Heart right ventricle (tissue), 16 donors: Measurements from ENCODE around the gene ANKLE1. TPM values are rescaled to one million over a fixed set of nuclear protein-coding genes. Genes with fewer than 3 reads are reported as not detected.

Experiments
- ATAC-seq, 8 donors: fragments of 200-7000 bp; cut with Tn5 transposase; one replicate each; pipeline ENCODE4 v1.9.1; 2020; ENCODE audit warnings: mild to moderate bottlenecking in 8 of 8, moderate library complexity in 8 of 8, moderate number of reproducible peaks in 1 of 8
- DNase-seq, 2 donors: peaks; one replicate each; pipeline ENCODE4 v3.0.0-alpha.2; 2020
- H3K27ac ChIP-seq, 10 donors: fragments of 200-600 bp; sonication (generic) in 2 of 10; one replicate each; pipeline versions ENCODE4 v1.5.0 to v1.8.0; 2020 to 2022; ENCODE audit warnings: mild to moderate bottlenecking in 3 of 10
- H3K27me3 ChIP-seq, 7 donors: fragments of 200-600 bp; one replicate each; pipeline ENCODE4 v1.8.0; 2021 to 2022; ENCODE audit warnings: mild to moderate bottlenecking in 2 of 7
- H3K36me3 ChIP-seq, 9 donors: fragments of 200-600 bp; sonication (generic) in 1 of 9; one replicate each; pipeline versions ENCODE4 v1.5.0 to v1.8.0; 2020 to 2022; ENCODE audit warnings: mild to moderate bottlenecking in 2 of 9
- H3K4me1 ChIP-seq, 9 donors: fragments of 200-600 bp; sonication (generic) in 1 of 9; one replicate each; pipeline versions ENCODE4 v1.5.0 to v1.8.0; 2020 to 2022; ENCODE audit warnings: mild to moderate bottlenecking in 4 of 9
- H3K4me3 ChIP-seq, 10 donors: fragments of 200-600 bp; sonication (generic) in 2 of 10; one replicate each; pipeline versions ENCODE4 v1.5.0 to v1.8.0; 2020 to 2022; ENCODE audit warnings: mild to moderate bottlenecking in 7 of 10, moderate library complexity in 2 of 10
- H3K9me3 ChIP-seq, 11 donors: fragments of 200-600 bp in 10 of 11; sonication (generic) in 2 of 11; one replicate each; pipeline versions ENCODE4 v1.5.0 to v1.8.0; 2013 to 2022; ENCODE audit warnings: mild to moderate bottlenecking in 2 of 11, control low read depth in 1 of 11, moderate library complexity in 1 of 11
- WGBS, 2 donors: extraction: QIAGEN DNeasy Blood & Tissue Kit; methylation state at CpG; one replicate each; pipeline ENCODE4 v1.1.7; 2013; ENCODE audit warnings: inconsistent platforms in 1 of 2; 5-methylcytosine and 5-hydroxymethylcytosine counted together
- intact Hi-C, 10 donors: fragments of 100-400 bp; cut with DNase I; formaldehyde crosslinking; loops; one replicate each; pipeline versions ENCODE4 v1.11.1 to v1.14.2; 2022
- polyA plus RNA-seq, 2 donors: library from polyadenylated mRNA; stranded (reverse); fragments of 200-250 nt; gene quantifications; one replicate each; pipeline ENCODE4 v1.2.3, GENCODE V29; 2013
- total RNA-seq, 10 donors: library from RNA; stranded (reverse); fragmentation: NEBNext Ultra II Directional in 3 of 10; extraction: Animal tissue kit (Norgen Biotek cat#: 25700) in 3 of 10; gene quantifications; one replicate each; pipeline versions ENCODE4 v1.2.1 to v1.2.4, GENCODE V29; 2021 to 2023
- TF ChIP-seq, protein P1 (sequence below), 9 donors: fragments of 200-600 bp; sonication (generic) in 2 of 9; IDR thresholded peaks; one replicate each; pipeline versions ENCODE4 v1.5.0 to v1.8.0; 2021 to 2022; ENCODE audit warnings: antibody characterized with exemption in 9 of 9, mild to moderate bottlenecking in 5 of 9, moderate library complexity in 1 of 9
- donor health status: Arrhythmogenic right ventricular cardiomyopathy.
- donor health status: ischemic (EF 13 %, LVEDD 7.1; RV severe dilation, severe dysfunction).
- donor health status: healthy with polysubstance abuse.
- donor health status: DM: no; HTN: yes; CAD: no.
- donor health status: DM: no; HTN: no; CAD: no.
- donor health status: ischemic (EF 25% LVEDD 6.9; RV normal size, moderate dysfunction).
- donor health status: ischemic (EF 25% LVEDD 5.7; RV mildly dilated, moderate dysfunction).
- donor health status: healthy.
- donor health status: DM: yes; HTN: yes; CAD: no.
- donor health status: Ischemic cardiomyopathy.
- donor health status: ischemic (EF 35%, LVEDD 5.7; RV mildly dilated, moderate dysfunction).
- donor health status: nonischemic (EF 11% LVEDD 7.7; RV severe dilation, severe dysfunction).
- donor health status: DM: yes; HTN: yes; CAD: no.
- donor health status: PGD.
- donor health status: ischemic (EF 29% LVEDD 5.4; RV normal size, mild dysfunction).
- donor health status: nonischemic (EF 23%, LVEDD 6.1; RV moderate dilation, normal function).

Gene ANKLE1
- total and polyA plus RNA-seq, 12 donors, result 0.09 to 0.85 (median 0.19) TPM; not detected in 2

DNA sequence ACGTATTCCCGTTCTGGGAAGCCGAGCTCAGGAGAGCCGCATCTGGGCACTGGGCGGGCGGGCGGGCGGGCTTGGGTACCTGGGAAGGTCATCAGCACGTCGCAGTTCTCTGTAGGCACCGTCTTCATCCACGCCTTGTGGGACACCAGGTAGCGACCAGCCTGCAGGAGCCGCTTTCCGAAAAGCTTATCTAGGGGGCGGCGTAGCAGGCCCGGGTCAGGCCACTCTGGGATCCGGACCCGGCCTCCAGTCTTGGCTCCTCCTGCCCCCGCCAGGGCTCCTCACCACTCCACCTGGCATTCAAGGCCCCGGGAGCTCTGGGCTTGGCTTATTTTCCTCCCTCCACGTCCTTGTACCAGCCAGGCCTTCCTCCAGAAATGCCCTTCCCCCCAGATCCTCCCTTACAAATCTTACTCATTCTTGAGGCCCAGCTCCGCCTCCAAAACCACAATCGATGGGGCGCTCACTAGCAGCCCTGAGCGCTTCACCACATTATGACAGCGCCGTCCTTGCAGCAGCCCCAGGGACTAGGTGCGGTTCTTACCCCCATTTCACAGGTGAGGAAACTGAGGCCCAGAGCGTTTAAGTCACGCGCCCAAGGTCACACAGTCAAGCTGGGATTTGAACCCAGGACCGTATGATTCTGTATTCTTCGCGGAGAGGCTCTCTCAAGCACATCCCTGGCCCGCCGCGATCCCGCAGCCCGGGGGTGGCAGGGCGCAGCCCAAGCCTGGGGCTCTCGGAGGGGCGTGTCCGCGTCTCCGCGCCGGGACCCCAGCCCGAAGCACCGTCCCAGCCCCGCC is 52.1 kb downstream of the ANKLE1 start:
- peak overlapping the region in 9 of 10 donors; percentile 64 to 83 (median 75) for H3K27ac ChIP-seq
- no peak for ATAC-seq
- TF ChIP-seq, protein P1, sequence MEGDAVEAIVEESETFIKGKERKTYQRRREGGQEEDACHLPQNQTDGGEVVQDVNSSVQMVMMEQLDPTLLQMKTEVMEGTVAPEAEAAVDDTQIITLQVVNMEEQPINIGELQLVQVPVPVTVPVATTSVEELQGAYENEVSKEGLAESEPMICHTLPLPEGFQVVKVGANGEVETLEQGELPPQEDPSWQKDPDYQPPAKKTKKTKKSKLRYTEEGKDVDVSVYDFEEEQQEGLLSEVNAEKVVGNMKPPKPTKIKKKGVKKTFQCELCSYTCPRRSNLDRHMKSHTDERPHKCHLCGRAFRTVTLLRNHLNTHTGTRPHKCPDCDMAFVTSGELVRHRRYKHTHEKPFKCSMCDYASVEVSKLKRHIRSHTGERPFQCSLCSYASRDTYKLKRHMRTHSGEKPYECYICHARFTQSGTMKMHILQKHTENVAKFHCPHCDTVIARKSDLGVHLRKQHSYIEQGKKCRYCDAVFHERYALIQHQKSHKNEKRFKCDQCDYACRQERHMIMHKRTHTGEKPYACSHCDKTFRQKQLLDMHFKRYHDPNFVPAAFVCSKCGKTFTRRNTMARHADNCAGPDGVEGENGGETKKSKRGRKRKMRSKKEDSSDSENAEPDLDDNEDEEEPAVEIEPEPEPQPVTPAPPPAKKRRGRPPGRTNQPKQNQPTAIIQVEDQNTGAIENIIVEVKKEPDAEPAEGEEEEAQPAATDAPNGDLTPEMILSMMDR (IDR thresholded peaks at IDR 0.05), result no peak
- no peak for DNase-seq
- intact Hi-C loops, result no loop called here
- peaks cover 8 to 54% (median 36%) of the 10 kb centered on the region in 9 donors for H3K4me1 ChIP-seq
- H3K36me3 ChIP-seq, result peaks cover 0 to 10% (median 0%) of the 10 kb centered on the region in 9 donors
- H3K9me3 ChIP-seq, result no peaks in the 10 kb centered on the region
- WGBS, 2 donors, result 38 to 45% methylated on average over 47 to 52 of the region's 52 CpGs
- H3K27me3 ChIP-seq, result peaks cover 0 to 26% (median 0%) of the 10 kb centered on the region in 7 donors
- H3K4me3 ChIP-seq, result peak overlapping the region; percentile 47 to 87 (median 84)

GRCh38 chr19:17334414-17335409 is 53.0 kb downstream of the ANKLE1 start, which contains the start of gene ANO8:
Gene ANO8, minus strand, starts transcription at chr19:17334855. Its CDS starts 185 bp downstream, at chr19:17334670.
- ATAC-seq (peak; percentile 71 to 84 (median 80)), DNase-seq (peak; percentile 97 to 99)
- Histone ChIP-seq H3K9me3 (no peaks in the 10 kb centered on the region), H3K27ac (peak within 1 kb of the TSS in 9 of 10 donors; percentile 64 to 83 (median 75)), H3K27me3 (peaks cover 0 to 17% (median 0%) of the 10 kb centered on the region in 7 donors), H3K4me3 (peak within 1 kb of the TSS; percentile 47 to 87 (median 84)), H3K36me3 (peaks cover 0 to 14% (median 0%) of the 10 kb centered on the region in 9 donors), H3K4me1 (peaks cover 8 to 45% (median 36%) of the 10 kb centered on the region in 9 donors)
- intact Hi-C loops, result no loop called here
- TF ChIP-seq, protein P1 (IDR thresholded peaks at IDR 0.05), result no peak
- WGBS, 2 donors, result 2 to 7% methylated on average over 78 to 86 of the region's 86 CpGs

DNA sequence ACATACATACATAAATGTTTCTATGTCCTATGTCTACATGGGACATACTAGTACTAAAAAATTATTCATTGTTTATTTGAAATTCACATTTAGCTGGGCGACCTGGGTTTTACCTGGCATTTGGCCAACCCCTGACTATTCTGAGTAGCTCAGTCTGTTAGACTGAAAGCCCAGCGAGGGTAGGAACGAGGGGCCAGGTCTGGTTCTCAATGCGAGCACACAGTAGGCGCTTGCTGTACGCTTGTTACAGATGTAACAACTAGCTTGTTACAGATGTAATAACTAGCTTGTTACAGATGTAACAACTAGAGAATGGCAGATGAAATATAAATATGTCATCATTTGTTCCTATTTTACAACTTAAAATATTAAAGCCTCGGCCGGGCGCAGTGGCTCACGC is 53.9 kb downstream of the ANKLE1 start:
- Histone ChIP-seq H3K27ac (peak overlapping the region in 3 of 10 donors; percentile 65 to 95 (median 93)), H3K4me1 (peaks cover 8 to 45% (median 36%) of the 10 kb centered on the region in 9 donors), H3K4me3 (peak overlapping the region in 5 of 10 donors; percentile 72 to 87 (median 85)), H3K27me3 (peaks cover 0 to 8% (median 0%) of the 10 kb centered on the region in 7 donors), H3K36me3 (peaks cover 0 to 14% (median 0%) of the 10 kb centered on the region in 9 donors), H3K9me3 (no peaks in the 10 kb centered on the region)
- intact Hi-C loops, result no loop called here
- TF ChIP-seq, protein P1 (IDR thresholded peaks at IDR 0.05), result no peak
- DNase-seq (no peak), ATAC-seq (no peak)
- 67 to 68% methylated on average over 10 of the region's 10 CpGs for WGBS, 2 donors

Other genes with a start within 250 kb of the ANKLE1 start
- gene HAUS8, start 206.4 kb upstream of the ANKLE1 start, total RNA-seq, result 1 to 10 TPM; 2.0 to 9.1 (median 4.7) TPM
- gene HAUS8, start 206.4 kb upstream of the ANKLE1 start, polyA plus RNA-seq, result 10 to 100 TPM in 1 of 2 donors, 1 to 10 TPM in 1; 4.4 to 10.2 TPM
- gene MYO9B, start 206.1 kb upstream of the ANKLE1 start, total RNA-seq, result 10 to 100 TPM; 19.9 to 55.0 (median 27.5) TPM
- 10 to 100 TPM; 27.9 to 55.2 TPM for gene MYO9B, start 206.1 kb upstream of the ANKLE1 start, polyA plus RNA-seq
- 10 to 100 TPM; 25.1 to 36.6 (median 28.3) TPM for gene USE1, start 66.5 kb upstream of the ANKLE1 start, total RNA-seq
- gene USE1, start 66.5 kb upstream of the ANKLE1 start, polyA plus RNA-seq, result 10 to 100 TPM; 48.6 to 67.6 TPM
- gene OCEL1, start 55.7 kb upstream of the ANKLE1 start, total RNA-seq, result 10 to 100 TPM in 9 of 10 donors, 1 to 10 TPM in 1; 7.2 to 38.6 (median 15.0) TPM
- 10 to 100 TPM; 14.3 to 47.4 TPM for gene OCEL1, start 55.7 kb upstream of the ANKLE1 start, polyA plus RNA-seq
- 10 to 100 TPM; 34.5 to 79.7 (median 42.2) TPM for gene NR2F6, start 36.0 kb upstream of the ANKLE1 start, total RNA-seq
- gene NR2F6, start 36.0 kb upstream of the ANKLE1 start, polyA plus RNA-seq, result 10 to 100 TPM; 32.0 to 46.1 TPM
- gene USHBP1, start 17.2 kb upstream of the ANKLE1 start, total RNA-seq, result 10 to 100 TPM in 1 of 10 donors, 1 to 10 TPM in 9; 3.4 to 10.7 (median 6.6) TPM
- gene USHBP1, start 17.2 kb upstream of the ANKLE1 start, polyA plus RNA-seq, result 10 to 100 TPM; 11.5 to 30.9 TPM
- gene BABAM1, start 14.5 kb upstream of the ANKLE1 start, total RNA-seq, result 10 to 100 TPM; 64.5 to 83.4 (median 74.4) TPM
- gene BABAM1, start 14.5 kb upstream of the ANKLE1 start, polyA plus RNA-seq, result 10 to 100 TPM; 68.9 to 88.2 TPM
- 10 to 100 TPM in 2 of 10 donors, 1 to 10 TPM in 8; 6.0 to 16.9 (median 7.9) TPM for gene ABHD8, start 21.5 kb downstream of the ANKLE1 start, total RNA-seq
- gene ABHD8, start 21.5 kb downstream of the ANKLE1 start, polyA plus RNA-seq, result 10 to 100 TPM in 1 of 2 donors, 1 to 10 TPM in 1; 8.7 to 16.6 TPM
- 100 to 1,000 TPM; 122 to 259 (median 151) TPM for gene MRPL34, start 24.0 kb downstream of the ANKLE1 start, total RNA-seq
- gene MRPL34, start 24.0 kb downstream of the ANKLE1 start, polyA plus RNA-seq, result 100 to 1,000 TPM; 157 to 301 TPM
- 10 to 100 TPM; 24.0 to 39.7 (median 34.7) TPM for gene DDA1, start 27.7 kb downstream of the ANKLE1 start, total RNA-seq
- gene DDA1, start 27.7 kb downstream of the ANKLE1 start, polyA plus RNA-seq, result 10 to 100 TPM; 20.4 to 85.7 TPM
- gene ANO8, start 53.0 kb downstream of the ANKLE1 start, total RNA-seq, result 10 to 100 TPM in 3 of 10 donors, 1 to 10 TPM in 7; 6.2 to 11.7 (median 8.0) TPM
- 10 to 100 TPM in 1 of 2 donors, 1 to 10 TPM in 1; 3.3 to 14.6 TPM for gene ANO8, start 53.0 kb downstream of the ANKLE1 start, polyA plus RNA-seq
- 10 to 100 TPM in 4 of 10 donors, 1 to 10 TPM in 6; 8.0 to 12.4 (median 9.8) TPM for gene GTPBP3, start 55.7 kb downstream of the ANKLE1 start, total RNA-seq
- gene GTPBP3, start 55.7 kb downstream of the ANKLE1 start, polyA plus RNA-seq, result 10 to 100 TPM in 1 of 2 donors, 1 to 10 TPM in 1; 8.9 to 12.8 TPM
- 10 to 100 TPM in 9 of 10 donors, 1 to 10 TPM in 1; 7.5 to 56.0 (median 22.1) TPM for gene PLVAP, start 95.4 kb downstream of the ANKLE1 start, total RNA-seq
- 10 to 100 TPM; 69.1 to 74.9 TPM for gene PLVAP, start 95.4 kb downstream of the ANKLE1 start, polyA plus RNA-seq
- gene CCDC194, start 112.3 kb downstream of the ANKLE1 start, total RNA-seq, result under 1 TPM in 3 of 10 donors, not detected in 7; 0.44 to 0.51 (median 0.50) TPM
- 1 to 10 TPM in 1 of 2 donors, not detected in 1; 1.0 TPM for gene CCDC194, start 112.3 kb downstream of the ANKLE1 start, polyA plus RNA-seq
- 10 to 100 TPM; 22.7 to 73.5 (median 37.0) TPM for gene BST2, start 123.7 kb downstream of the ANKLE1 start, total RNA-seq
- 10 to 100 TPM; 32.0 to 75.4 TPM for gene BST2, start 123.7 kb downstream of the ANKLE1 start, polyA plus RNA-seq
- 10 to 100 TPM; 11.7 to 26.8 (median 13.4) TPM for gene MVB12A, start 138.1 kb downstream of the ANKLE1 start, total RNA-seq
- gene MVB12A, start 138.1 kb downstream of the ANKLE1 start, polyA plus RNA-seq, result 10 to 100 TPM; 38.6 to 50.0 TPM
- gene TMEM221, start 166.8 kb downstream of the ANKLE1 start, total RNA-seq, result under 1 TPM in 2 of 10 donors, not detected in 8; 0.12 to 0.20 TPM
- gene TMEM221, start 166.8 kb downstream of the ANKLE1 start, polyA plus RNA-seq, result under 1 TPM in 1 of 2 donors, not detected in 1; 0.03 TPM
- gene NXNL1, start 179.0 kb downstream of the ANKLE1 start, total RNA-seq, result under 1 TPM in 4 of 10 donors, not detected in 6; 0.42 to 0.80 (median 0.55) TPM
- 1 to 10 TPM in 1 of 2 donors, not detected in 1; 1.1 TPM for gene NXNL1, start 179.0 kb downstream of the ANKLE1 start, polyA plus RNA-seq
- 10 to 100 TPM; 37.1 to 64.5 (median 47.2) TPM for gene SLC27A1, start 188.6 kb downstream of the ANKLE1 start, total RNA-seq
- 10 to 100 TPM; 16.0 to 78.3 TPM for gene SLC27A1, start 188.6 kb downstream of the ANKLE1 start, polyA plus RNA-seq
- gene PGLS, start 229.7 kb downstream of the ANKLE1 start, total RNA-seq, result 10 to 100 TPM; 16.2 to 45.4 (median 20.6) TPM
- gene PGLS, start 229.7 kb downstream of the ANKLE1 start, polyA plus RNA-seq, result 10 to 100 TPM; 40.7 to 57.6 TPM